GM23248 (cell line): ENCODE measurements around the gene IFIT1B.

Source experiments
- EZH2 ChIP-seq: fragments of 200-600 bp; sonication (generic); IDR thresholded peaks from 2 replicates; pipeline ENCODE4 v1.6.1; 2018; ENCODE audit warnings: antibody characterized with exemption, mild to moderate bottlenecking; ENCODE audit not compliant: insufficient read depth, poor library complexity, severe bottlenecking
- EZH2phosphoT487 ChIP-seq: fragments of 200-600 bp; sonication (generic); IDR thresholded peaks from 2 replicates; pipeline ENCODE4 v1.6.1; 2018; ENCODE audit warnings: antibody characterized with exemption, moderate library complexity, mild to moderate bottlenecking, low read depth; ENCODE audit not compliant: insufficient read depth

DNA sequence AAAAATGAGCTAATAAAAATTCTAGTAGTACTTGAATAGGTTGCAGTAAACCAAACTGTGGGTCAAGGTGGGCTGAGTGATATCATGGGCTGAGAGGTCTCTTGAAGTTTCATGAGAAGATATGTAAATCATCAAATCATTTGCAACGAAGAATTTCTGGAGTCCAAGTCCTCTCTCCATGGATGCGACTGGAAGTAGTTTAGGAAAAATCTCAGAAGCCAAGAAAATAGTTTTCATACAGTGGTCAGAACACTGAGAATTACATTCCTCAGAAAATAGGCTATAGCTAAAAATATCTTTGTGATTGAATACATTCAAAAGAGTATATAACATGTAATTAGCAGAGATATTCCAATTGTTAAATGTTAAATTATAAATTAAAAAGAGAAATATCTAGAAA lies 10.9 kb downstream of the IFIT1B start:
- TF ChIP-seq EZH2phosphoT487 = no peak
- no peak for TF ChIP-seq EZH2
